Measurements from ENCODE around the gene DIP2A.

GRCh38 chr21:46478910-46479309 is 20.2 kb downstream of the DIP2A start:
- TF ChIP-seq CTCF (conservative IDR thresholded peaks at IDR 0.05) (no peak), EZH2 (IDR thresholded peaks at IDR 0.05; ENCODE audit: low read depth) (no peak)
